AG08396 (cell line): ENCODE measurements around the gene ZFP2.

Experiments used
- DNase-seq: peaks from one replicate; pipeline ENCODE4 v3.0.0; 2012; ENCODE audit warnings: low spot score, mixed read lengths

Gene ZFP2

DNA sequence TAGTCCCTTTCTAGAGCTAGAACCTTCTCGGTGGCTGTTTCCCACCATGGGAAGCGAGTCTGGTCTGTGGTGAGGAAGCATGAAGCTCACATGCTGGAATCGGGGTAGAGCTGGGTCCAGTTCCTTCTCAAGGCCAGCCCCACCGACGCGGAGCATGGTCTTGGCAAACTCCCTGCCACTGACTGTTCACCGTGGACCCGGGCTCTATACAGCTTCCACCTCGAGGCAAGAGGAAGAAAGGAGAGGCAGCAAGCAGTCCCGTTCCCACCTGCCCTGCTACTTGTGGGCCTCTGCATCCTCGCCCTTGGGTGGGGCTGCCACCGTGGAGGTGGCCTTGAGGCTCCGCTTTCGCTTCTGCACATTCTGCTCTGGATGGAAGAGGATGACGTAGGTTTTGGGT, 85.7 kb downstream of the ZFP2 start:
- no peak for DNase-seq
